ENCODE results near the gene EEF2K.

GRCh38 chr16:22323173-22323958 lies 117.3 kb downstream of the EEF2K start:
- TF ChIP-seq, protein P1, sequence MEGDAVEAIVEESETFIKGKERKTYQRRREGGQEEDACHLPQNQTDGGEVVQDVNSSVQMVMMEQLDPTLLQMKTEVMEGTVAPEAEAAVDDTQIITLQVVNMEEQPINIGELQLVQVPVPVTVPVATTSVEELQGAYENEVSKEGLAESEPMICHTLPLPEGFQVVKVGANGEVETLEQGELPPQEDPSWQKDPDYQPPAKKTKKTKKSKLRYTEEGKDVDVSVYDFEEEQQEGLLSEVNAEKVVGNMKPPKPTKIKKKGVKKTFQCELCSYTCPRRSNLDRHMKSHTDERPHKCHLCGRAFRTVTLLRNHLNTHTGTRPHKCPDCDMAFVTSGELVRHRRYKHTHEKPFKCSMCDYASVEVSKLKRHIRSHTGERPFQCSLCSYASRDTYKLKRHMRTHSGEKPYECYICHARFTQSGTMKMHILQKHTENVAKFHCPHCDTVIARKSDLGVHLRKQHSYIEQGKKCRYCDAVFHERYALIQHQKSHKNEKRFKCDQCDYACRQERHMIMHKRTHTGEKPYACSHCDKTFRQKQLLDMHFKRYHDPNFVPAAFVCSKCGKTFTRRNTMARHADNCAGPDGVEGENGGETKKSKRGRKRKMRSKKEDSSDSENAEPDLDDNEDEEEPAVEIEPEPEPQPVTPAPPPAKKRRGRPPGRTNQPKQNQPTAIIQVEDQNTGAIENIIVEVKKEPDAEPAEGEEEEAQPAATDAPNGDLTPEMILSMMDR (conservative IDR thresholded peaks at IDR 0.05; ENCODE audit: low read length): no peak
- no peak for TF ChIP-seq EZH2phosphoT487 (IDR thresholded peaks at IDR 0.05; ENCODE audit: borderline replicate concordance)
